ENCODE data around the gene SUSD4. TPM values are rescaled to one million over a fixed set of nuclear protein-coding genes. Genes with fewer than 3 reads are reported as not detected.

The SUSD4 gene
- total and polyA plus RNA-seq, 2 of the 8 experiments (the other 6 are each of a cell fraction or from before 2014, with no cell fraction given), result 3.9 to 5.2 TPM

DNA sequence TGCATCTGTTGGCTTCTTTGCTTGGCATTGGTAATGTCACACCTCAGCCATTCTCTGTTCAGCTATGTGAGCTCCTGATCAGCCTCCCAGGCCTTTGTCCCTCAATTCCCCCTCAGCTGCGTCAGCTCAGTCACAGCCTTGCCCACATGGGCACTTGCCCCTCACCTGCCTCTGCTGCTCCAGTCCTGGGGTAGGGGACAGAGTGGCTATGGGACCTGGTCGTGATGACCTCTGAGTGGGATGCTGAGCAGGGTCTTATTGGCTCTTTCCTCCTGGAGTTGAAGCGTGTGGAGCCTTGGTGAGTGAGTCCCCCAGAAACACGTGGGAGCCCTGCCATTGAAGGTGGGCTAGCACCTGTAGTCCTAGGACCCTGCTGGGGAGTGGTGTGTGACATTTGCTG, 159.6 kb downstream of the SUSD4 start:
- Histone ChIP-seq H3K23me2 (ENCODE audit: low read depth, low read length) (no peaks in the 10 kb centered on the region), H2BK12ac (ENCODE audit: low read depth, low read length) (no peak overlapping the region), H4K5ac (ENCODE audit: insufficient read length, low read depth, low read length) (no peak overlapping the region), H4K91ac (replicated peaks; ENCODE audit: insufficient read length, low read length) (no peak overlapping the region), H3K4me2 (ENCODE audit: insufficient read depth in 1 of 2, low read depth in 2 of 2, low read length in 2 of 2) (no peak overlapping the region), H4K8ac (ENCODE audit: extremely low read depth, insufficient read depth, low read length) (no peak overlapping the region; the same call in 1 of the 2 replicates), H3K79me1 (ENCODE audit: low read depth, low read length) (no peaks in the 10 kb centered on the region), H3K36me3 (ENCODE audit: control insufficient read depth in 2 of 4, insufficient read depth in 4 of 4, low read length in 3 of 4) (no peaks in the 10 kb centered on the region), H3K4ac (replicated peaks; ENCODE audit: insufficient read length, low read depth, low read length) (no peak overlapping the region), H2BK20ac (ENCODE audit: low read length) (no peak overlapping the region), H3K14ac (ENCODE audit: insufficient read length) (no peak overlapping the region), H2AFZ (ENCODE audit: low read length) (no peak overlapping the region), H3K27ac (ENCODE audit: low read depth, low read length) (no peak overlapping the region), H3K4me3 (ENCODE audit: extremely low read depth in 1 of 4, insufficient read depth in 2 of 4, low read depth in 3 of 4, low read length in 4 of 4) (no peak overlapping the region), H3K27me3 (replicated peaks in 1 of 4; ENCODE audit: control insufficient read depth in 3 of 4, extremely low read depth in 1 of 4, insufficient read depth in 3 of 4, low read length in 3 of 4) (no peaks in the 10 kb centered on the region), H3K18ac (ENCODE audit: extremely low read depth, low read length) (no peak overlapping the region), H2BK5ac (ENCODE audit: low read depth, low read length) (no peak overlapping the region), H3K23ac (ENCODE audit: insufficient read length) (no peak overlapping the region), H3K9ac (replicated peaks in 1 of 4; ENCODE audit: extremely low read depth in 1 of 4, low read depth in 3 of 4, low read length in 3 of 4) (no peak overlapping the region), H2AK5ac (ENCODE audit: low read depth, low read length) (no peak overlapping the region), H4K20me1 (replicated peaks in 1 of 2; ENCODE audit: control insufficient read depth in 1 of 2, insufficient read depth in 2 of 2, low read length in 2 of 2) (no peaks in the 10 kb centered on the region), H3K4me1 (replicated peaks in 1 of 4; ENCODE audit: control insufficient read depth in 3 of 4, insufficient read depth in 4 of 4, low read length in 3 of 4) (peaks cover 0 to 7% (median 3%) of the 10 kb centered on the region in 4 experiments; a peak in 4 of 7 replicates), H3K56ac (replicated peaks; ENCODE audit: insufficient read length, low read depth, low read length) (no peak overlapping the region), H2BK120ac (replicated peaks; ENCODE audit: low read depth, low read length) (no peak overlapping the region), H3K79me2 (ENCODE audit: control insufficient read depth in 1 of 2, insufficient read depth in 2 of 2, low read length in 2 of 2) (no peaks in the 10 kb centered on the region), H3K9me3 (ENCODE audit: insufficient read depth in 2 of 2, low read depth in 1 of 2, low read length in 1 of 2) (no peaks in the 10 kb centered on the region), H2BK15ac (ENCODE audit: low read length) (no peak overlapping the region)
- POLR2A ChIA-PET (ENCODE audit: partially characterized antibody), result no interaction called here
- TF ChIP-seq GABPA (IDR thresholded peaks at IDR 0.05; ENCODE audit: borderline replicate concordance, insufficient read depth, low read length), result no peak
- no peak for TF ChIP-seq CBX8 (IDR thresholded peaks at IDR 0.05; ENCODE audit: borderline replicate concordance, low read depth, low read length)
- no peak for TF ChIP-seq SIN3A (conservative IDR thresholded peaks at IDR 0.05 in 1 of 2, IDR thresholded peaks at IDR 0.05 in 1 of 2; ENCODE audit: low read depth in 1 of 2, low read length in 2 of 2)
- no peak for TF ChIP-seq CHD1 (IDR thresholded peaks at IDR 0.05; ENCODE audit: low read depth, low read length)
- TF ChIP-seq RXRA (IDR thresholded peaks at IDR 0.05; ENCODE audit: insufficient read depth, low read depth, low read length), result no peak
- TF ChIP-seq NRF1 (IDR thresholded peaks at IDR 0.05; ENCODE audit: low read depth, low read length), result no peak
- TF ChIP-seq SRF (IDR thresholded peaks at IDR 0.05; ENCODE audit: low read depth, low read length), result no peak
- TF ChIP-seq CEBPB (IDR thresholded peaks at IDR 0.05; ENCODE audit: low read depth, low read length), result no peak
- TF ChIP-seq BRCA1 (IDR thresholded peaks at IDR 0.05; ENCODE audit: low read depth, low read length), result no peak
- TF ChIP-seq TCF12 (IDR thresholded peaks at IDR 0.05; ENCODE audit: low read depth, low read length), result no peak
- 81% methylated on average over 4 of the region's 4 CpGs; no CpG with 5 or more reads in 1 of the 2 experiments for WGBS, 2 experiments (ENCODE audit: extremely low coverage in 1 of 2, insufficient coverage in 1 of 2, insufficient read length in 1 of 2, insufficient replicate concordance in 2 of 2, low coverage in 1 of 2, low lambda C conversion rate in 2 of 2, missing lambda C conversion rate in 1 of 2)
- FAIRE-seq (no peak), DNase-seq (ENCODE audit: low read depth in 1 of 2, low spot score in 2 of 2) (no peak)
- CTCF ChIA-PET (ENCODE audit: partially characterized antibody), result interaction anchor here (0.6 to 0.9 kb wide), 2 partner anchors 90 to 352 kb away, joined by 3 read pairs; no protein-coding TSS in a partner anchor

Measured in H1 (cell line).